ENCODE measurements around the gene MAMDC2.

The MAMDC2 gene, protein sequence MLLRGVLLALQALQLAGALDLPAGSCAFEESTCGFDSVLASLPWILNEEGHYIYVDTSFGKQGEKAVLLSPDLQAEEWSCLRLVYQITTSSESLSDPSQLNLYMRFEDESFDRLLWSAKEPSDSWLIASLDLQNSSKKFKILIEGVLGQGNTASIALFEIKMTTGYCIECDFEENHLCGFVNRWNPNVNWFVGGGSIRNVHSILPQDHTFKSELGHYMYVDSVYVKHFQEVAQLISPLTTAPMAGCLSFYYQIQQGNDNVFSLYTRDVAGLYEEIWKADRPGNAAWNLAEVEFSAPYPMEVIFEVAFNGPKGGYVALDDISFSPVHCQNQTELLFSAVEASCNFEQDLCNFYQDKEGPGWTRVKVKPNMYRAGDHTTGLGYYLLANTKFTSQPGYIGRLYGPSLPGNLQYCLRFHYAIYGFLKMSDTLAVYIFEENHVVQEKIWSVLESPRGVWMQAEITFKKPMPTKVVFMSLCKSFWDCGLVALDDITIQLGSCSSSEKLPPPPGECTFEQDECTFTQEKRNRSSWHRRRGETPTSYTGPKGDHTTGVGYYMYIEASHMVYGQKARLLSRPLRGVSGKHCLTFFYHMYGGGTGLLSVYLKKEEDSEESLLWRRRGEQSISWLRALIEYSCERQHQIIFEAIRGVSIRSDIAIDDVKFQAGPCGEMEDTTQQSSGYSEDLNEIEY

DNA sequence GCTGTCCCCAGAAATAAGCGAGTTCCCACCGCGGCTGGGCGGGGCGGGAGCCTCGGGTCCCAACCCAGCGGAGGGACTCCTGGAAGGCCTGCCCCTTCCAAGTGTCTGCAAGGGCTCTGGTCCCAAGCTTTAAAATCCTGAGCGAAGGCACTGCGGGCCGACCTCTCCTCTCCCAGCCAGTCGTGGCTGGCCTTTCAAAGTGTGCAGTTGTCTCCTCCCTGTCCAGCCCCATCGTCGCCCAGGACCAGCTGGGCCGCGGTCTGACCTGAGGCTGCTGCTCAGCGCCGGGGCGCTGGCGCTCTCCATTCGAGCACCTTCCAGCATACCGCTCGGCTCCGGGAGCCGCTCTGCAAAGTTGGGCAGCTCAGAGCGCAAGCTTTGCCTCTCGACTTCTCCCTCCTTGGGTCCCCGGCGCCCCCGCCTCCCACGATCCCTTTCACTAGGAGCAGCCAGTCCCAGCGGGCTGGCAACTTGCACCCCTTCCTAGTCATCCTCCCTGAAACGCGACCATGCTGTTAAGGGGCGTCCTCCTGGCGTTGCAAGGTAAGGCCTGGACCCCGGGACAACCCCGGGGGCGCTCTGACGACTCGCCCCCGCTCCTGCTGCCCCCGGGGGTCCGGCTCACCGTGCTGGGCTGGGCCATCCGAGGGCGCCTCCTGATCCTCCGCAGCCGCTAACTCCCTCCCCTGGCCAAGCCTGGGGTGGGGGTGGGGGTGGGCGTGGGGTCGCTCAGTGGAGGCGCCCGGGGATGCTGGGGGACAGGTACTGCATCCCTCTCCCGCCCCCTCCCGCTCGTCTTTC, at the start of gene MAMDC2:
Gene MAMDC2 (plus strand): TSS at position 160 of the 801 bp plus-strand sequence. CDS start 350 bp downstream, at position 510.
- DNase-seq (ENCODE audit: low spot score): no peak

DNA sequence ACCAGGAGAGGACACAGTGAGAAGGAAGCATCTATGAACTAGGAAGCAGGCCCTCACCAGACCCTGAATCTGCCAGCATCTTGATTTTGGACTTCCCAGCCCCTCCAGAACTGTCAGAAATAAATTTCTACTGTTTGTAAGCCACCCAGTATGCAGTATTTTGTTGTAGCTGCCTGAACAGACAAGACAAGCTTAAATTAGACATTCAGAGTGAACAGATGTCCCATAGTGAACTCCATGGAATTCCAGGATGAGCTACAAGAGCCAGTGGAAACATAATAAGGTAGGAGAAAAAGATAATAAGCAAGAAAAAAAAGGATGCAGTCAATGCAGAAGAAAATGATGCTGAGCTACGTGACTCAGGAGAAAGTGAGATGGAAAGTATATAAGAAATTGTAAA, 47.8 kb upstream of the MAMDC2 start:
- DNase-seq (ENCODE audit: low spot score): no peak

DNA sequence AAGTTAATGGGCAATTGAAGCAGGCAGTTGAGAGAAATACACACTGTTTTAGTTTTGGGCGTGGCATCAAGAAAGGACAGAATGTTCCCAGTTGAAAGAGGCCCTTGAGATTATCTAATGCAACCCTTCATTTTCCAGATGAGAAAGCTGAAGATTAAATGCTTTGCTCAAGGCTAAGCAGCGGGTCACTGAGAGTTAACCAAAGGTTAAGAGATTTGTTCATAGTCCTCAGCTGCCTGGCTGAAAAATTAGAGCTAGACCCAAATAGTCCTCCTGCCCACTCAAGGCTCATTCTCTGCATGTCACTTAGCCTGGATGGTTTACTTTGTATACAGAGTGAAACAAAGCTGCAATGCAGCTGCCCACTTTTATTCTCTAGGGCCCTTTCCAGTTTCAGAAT, 46.7 kb upstream of the MAMDC2 start:
- no peak for DNase-seq (ENCODE audit: low spot score)

DNA sequence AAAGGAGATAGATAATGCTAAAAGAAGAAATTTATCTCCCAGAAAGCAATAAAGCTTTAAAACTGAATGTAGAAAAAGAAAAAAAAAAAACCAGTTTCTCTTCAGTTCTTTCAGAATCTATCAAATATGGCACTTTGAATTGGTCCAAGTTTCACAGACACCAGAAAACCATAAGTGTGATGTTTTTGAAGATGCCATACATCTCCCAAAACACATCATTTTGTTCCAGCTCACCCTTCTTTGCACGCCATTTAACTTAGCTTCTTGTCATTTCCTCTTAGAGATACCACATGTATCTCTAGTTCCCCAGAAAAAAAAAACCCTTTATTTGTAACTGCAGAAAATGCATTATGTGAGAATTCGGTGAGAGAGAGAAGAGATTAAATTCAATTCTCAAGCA, 46.1 kb upstream of the MAMDC2 start:
- DNase-seq (ENCODE audit: low spot score): no peak

DNA sequence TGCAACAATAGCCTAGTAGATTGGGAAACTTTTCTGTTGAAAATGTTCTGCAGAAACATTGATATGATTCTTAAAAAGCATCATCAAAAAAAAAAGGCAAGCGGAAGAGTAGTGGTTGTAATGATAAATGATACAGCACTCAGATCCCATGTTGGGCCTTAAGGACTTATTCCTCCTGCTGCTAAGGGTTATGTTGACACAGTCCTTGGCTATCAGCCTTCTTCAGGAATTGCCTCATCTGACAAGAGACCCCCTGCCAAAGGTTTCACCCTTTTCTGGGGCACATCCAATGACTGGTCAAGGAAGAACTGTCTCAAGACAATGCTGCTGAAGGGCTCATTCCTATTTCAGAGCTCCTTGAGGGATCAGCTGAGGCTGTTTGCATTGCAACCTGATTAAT, 44.3 kb upstream of the MAMDC2 start:
- DNase-seq (ENCODE audit: low spot score): no peak

DNA sequence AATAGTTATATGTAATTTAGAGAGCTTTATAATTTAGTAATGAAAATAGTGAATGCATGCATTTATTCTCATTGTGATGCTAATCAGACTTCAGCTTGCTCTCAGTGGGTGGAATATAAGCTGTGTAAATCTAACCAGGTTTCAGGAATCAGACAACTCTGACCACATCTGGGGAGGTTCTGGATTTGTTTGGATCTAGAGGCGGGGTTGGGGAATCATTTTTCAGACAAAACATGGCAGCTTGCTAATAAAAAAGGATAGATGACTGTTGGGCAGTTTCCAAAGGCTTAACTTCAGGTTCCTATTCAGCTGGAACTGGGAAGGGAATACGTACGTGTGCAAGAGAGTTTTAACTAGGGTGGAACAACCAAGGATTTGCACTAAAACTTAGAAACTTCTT, 43.2 kb upstream of the MAMDC2 start:
- DNase-seq (ENCODE audit: low spot score): no peak

DNA sequence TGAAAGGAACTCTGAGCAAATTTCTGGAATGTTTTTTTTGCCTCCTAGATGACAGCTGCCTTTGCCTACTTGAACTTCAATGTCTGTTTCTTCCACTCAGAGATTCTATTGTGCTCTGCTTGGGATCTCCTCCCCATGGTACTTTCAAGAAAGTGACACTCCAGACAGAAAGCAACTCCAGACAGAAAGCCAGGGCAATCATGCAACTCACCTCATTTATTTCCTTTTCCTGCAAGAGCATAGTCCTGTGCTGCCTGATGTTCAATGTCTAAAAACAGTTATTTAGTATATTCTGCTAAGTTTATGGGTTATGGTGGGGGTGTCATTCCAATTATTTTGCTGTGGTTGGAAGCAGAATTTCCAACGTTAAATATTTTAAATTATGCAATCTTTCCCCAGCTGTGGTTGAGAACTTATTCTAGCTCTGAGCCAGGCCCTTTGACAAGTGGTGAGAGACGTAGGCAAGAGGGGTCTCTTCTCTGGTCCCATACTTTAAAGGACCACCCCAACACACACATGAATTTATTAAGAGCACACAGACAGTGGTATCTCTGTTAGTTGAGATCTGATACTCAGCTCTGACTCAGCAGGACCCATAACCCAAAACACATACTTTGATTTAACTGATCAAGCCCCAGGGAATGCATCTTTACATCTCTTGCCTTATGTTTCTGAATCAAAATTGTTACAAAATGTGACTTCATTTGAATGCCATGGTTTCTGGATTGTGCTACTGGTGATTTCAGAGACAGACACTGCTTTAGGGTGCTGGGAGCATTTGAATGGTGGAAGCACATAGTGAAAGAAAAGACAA, 39.5 kb upstream of the MAMDC2 start:
- DNase-seq (ENCODE audit: low spot score): no peak

DNA sequence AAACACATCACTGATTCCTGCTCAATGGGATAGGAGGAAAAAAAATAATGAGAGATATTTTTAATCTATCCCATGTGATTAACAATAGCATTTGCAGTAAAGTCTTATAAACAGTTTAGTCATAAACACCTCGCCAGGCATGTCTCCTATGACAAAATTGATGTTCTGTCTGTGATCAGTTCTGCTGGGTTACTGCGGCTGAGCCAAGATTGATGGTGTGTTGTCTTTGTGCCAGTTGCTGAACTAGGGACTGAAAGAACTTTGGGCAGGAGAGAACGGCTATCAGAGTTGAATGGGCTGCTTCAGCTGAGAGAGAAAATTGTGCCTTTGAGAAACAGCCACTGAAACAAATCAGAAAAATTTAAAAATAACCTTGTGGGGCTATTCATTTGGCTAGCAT, 37.3 kb upstream of the MAMDC2 start:
- DNase-seq (ENCODE audit: low spot score): no peak

DNA sequence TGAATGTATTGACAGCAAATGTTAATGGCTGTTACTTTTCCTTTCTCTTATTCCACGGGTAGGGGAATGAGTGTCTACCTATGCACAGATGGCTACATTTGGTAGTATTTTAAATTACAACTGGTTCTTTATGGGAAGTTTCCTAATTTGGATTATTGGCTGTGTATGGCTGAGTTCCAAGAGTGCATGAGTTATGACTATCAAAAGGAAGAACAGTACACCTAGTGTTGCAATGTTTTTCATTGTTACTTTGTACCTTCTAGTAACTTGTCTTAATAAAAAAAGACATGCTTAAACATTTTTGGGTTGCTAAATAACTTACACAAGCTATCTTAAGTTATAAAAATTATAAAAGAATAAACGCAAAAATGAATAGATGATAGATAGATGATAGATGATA, 35.8 kb upstream of the MAMDC2 start:
- no peak for DNase-seq (ENCODE audit: low spot score)

DNA sequence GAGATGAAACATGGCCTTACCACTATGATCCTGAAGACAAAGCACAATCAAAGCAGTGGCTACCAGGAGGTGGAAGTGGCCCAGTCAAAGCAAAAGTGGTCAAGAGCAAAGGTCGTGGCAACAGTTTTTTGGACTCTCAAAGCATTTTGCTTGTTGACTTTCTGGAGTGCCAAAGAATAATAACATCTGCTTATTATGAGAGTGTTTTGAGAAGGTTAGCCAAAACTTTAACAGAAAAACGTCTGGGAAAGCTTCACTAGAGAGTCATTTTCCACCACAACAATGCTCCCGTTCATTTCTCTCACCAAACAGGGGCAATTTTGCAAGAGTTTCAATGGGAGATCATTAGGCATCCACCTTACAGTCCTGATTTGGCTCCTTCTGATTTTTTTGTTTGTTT, 33.6 kb upstream of the MAMDC2 start:
- DNase-seq (ENCODE audit: low spot score): no peak

DNA sequence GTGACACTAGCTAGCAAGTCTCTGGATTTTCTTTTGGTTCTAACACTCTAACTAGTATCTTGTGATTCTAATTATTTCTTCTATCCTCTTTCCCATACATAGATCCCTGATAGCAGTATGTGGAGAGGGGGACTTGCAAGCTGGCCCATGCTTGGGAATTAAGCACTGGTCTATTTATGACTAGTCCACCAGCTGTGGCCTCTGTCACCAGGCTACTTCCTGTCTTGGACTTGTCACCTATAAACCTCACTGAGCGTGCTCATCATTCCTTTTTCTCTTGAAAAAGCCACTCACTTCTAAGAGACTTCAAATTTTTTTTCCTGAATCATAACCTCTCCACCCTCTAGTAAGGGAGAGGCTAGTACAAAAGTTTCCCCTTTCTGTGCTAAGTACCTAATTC, 32.3 kb upstream of the MAMDC2 start:
- DNase-seq (ENCODE audit: low spot score): no peak

DNA sequence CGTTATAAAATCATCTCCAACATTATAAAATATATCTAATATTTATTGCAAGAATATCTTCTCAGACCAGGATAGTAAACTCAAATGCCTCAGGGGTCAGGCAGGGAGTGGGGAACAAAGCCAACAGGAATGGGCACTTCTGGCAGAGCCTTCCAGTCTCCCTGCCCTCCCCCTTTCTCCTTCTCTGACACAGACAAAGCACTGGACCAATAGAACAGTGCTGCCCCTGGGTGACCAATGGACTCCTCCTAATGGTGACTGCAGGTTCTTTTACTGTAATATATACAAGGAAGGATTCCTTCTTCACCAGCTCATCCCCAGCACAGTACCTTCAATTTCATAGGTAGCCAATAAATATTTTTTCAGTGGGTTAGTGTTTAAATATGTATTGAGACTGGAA, 31.1 kb upstream of the MAMDC2 start:
- no peak for DNase-seq (ENCODE audit: low spot score)

DNA sequence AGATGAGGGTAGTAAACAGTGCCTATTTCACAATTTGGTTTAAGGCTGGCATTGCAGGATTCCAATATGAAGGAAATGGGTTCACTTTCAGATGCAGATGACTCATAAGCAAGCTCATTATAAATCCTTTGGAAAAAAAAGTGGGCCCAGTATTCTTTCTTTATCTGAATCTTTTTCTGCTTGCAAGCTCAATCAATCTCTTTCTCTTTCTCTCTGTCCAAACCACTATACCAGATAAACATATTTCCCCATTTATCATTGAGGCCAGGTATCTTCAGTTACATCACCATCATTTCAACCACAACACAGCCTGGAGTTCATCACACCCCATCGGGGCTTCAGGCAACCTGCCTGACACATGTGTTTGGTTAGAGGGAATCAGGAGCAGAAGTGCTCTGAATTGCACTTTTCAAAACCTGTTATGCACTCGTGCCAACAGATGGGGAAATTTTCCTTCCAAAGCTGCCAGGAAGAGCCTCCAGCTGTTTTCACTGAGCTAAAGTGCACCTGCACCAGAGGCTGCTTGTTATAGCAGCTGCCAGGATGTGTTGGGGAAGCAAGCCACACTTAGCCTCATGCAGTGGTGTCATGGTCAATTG, 30.0 kb upstream of the MAMDC2 start:
- no peak for DNase-seq (ENCODE audit: low spot score)

DNA sequence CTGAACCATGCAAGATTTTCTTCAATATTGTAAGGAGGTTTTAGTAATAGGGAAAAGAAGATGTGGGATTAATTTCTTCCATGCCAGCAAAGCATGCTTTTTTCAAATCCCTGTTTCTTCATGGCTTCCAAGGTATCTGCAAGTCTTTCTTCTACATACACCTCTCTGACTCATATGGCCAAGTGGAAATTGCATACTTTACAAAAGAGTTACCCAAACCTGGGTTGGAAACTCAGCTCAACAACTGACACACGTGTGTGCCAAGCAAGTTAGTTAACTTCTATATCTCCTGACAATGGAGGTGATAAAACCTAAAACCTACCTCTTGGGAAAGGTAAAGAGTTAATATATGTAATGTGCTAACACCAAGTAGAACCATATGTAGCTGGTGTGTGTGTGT, 28.5 kb upstream of the MAMDC2 start:
- DNase-seq (ENCODE audit: low spot score): no peak

DNA sequence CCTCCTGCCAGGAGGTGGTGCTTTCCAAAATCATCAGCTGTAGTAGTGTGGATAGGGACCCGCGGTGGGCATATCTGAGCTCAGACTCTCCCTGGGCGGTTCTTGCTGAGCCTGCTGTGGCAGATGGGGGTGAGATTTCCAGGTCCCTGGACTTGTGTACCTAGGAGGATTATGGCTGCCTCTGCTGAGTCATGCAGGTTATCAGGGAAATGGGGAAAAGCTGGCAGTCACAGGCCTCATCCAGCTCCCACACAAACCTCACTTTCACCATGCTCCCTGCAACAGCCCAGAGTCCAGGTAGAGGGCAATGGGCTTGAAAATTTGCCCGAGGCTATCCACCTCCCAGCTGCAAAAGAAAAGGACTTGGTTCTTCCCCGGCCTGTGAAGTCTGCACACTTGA, 23.4 kb upstream of the MAMDC2 start:
- no peak for DNase-seq (ENCODE audit: low spot score)

DNA sequence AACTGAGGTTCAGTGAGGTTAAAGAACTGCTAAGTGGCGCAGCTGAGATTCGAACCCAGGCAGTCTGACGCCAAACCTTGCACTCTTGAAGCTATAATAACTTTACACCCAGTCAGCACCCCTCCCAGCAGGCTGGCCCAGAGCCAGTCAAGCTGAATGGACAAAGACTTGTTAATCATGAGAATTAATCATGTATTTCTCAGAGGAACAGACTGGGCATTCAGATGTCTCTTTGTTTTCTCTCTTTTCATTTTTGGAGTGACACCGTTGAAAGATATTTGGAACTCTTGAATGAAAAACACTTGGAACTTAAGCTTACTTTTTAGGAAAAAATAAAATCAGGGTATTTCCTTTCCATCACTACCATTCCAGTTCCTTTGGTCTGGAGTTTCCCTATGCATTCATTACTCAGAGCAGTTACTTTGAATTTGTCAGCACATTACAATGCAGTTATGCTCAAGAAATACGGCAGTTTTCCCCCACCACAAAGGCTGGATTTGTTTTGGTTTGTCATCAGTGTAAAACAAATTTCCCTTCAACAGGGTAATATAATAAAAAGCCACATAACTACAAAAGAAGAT, 22.6 kb upstream of the MAMDC2 start:
- no peak for DNase-seq (ENCODE audit: low spot score)

DNA sequence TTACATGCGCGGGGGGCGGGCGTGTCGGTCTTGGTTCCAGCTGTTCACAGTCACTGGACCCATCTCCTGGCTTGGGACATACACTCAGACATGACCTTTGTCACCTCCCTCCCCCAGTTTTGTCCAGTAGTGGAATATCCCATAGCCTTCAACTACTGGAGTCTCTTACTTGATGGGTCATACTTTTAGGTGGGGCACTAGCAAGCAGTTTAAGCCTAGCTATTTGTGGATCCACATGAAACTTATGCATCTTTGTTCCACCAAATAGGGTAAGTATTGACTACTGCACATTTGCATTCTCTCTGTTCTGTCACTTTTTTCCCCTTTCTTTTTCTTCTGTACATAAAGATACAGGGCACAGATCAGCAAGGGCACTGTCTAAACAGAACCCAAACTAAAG, 15.4 kb upstream of the MAMDC2 start:
- no peak for DNase-seq (ENCODE audit: low spot score)

DNA sequence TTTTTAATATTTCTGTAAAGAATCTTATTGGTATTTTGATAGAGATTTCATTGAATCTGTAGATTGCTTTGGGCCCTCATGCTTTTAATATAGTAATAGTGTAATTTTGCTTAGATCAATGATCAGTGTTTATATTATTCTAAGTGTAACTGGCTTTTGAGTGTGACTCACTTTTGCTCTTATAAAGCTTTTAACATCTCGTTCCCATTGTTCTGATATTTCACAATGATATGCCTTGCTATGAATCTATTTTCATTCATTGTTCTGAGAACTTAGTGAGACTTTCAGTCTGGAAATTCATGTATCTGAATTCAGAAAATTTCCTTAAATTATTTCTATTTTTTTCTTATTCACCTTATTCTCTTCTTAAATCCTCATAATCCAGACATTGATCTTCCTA, 13.5 kb upstream of the MAMDC2 start:
- no peak for DNase-seq (ENCODE audit: low spot score)

DNA sequence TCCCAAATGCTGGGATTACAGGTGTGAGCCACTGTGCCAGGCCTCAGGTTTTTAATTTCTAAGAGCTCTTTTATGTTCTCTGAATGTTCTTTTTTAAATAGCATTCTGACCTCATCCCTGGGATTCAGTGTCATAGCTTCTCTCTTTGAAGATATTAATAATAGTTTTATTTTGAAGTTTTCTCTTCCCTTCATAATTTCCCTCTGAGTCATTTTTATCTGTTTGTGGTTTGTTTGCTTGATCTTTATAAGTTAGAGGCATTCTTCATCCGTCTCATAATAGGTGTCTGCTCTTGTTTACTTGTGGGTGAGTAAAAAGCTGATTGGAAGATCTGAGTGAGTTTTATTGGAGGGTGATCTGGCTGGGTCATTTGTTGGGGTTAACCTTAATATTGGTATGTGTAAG, 12.5 kb upstream of the MAMDC2 start:
- no peak for DNase-seq (ENCODE audit: low spot score)

DNA sequence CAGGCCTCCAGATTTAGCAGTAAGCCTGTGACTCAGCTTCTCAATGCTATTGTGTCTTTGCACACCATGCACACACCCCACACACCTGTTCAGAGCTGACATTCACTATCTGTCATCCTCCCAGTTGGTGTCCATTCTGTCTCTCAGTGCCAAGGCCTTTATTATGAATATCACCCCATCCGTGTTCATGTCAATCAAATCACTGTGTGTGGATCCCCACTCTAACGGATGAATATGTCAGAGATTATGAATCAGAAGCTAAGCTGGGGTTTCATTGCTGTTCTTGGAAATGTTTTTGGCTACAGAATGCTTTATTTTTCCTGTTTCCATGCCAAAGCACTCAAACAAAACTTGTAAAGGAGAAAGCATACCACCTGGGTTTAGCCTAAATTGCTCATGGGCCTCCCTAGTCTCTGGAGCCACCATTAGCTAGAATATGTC, 9.4 kb upstream of the MAMDC2 start:
- no peak for DNase-seq (ENCODE audit: low spot score)

DNA sequence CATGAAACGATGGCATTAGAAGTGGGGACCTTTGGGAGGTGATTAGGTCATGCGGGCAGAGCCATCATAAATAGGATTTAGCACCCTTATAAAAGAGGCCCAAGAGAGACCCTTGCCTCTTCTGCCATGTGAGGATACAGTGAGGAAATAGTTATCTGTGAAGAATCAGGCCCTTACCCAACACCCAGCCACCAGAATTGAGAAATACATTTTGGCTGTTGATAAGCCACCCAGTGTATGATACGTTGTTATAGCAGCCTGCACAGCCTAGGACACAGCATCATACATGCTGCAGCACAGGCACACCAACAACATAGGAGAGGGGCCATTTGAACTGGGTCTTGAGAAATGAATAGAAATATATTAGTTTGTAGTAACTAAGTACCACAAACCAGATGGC, 8.0 kb upstream of the MAMDC2 start:
- no peak for DNase-seq (ENCODE audit: low spot score)
